Endodermal cell (in vitro differentiated cells): ENCODE results near the gene MOB4. TPM values are rescaled to one million over a fixed set of nuclear protein-coding genes. Genes with fewer than 3 reads are reported as not detected.

ENCODE experiments used
- DNase-seq: peaks from one replicate; pipeline ENCODE4 v3.0.0-alpha.2; 2017
- H3K27ac ChIP-seq: 2 replicates; pipeline ENCODE4 v1.5.1; 2013; ENCODE audit warnings: mild to moderate bottlenecking, low read depth, low read length, moderate library complexity
- H3K27me3 ChIP-seq: 2 replicates; pipeline ENCODE4 v1.6.1; 2013; ENCODE audit warnings: mild to moderate bottlenecking, low read length, moderate library complexity; ENCODE audit not compliant: insufficient read depth, control insufficient read depth, poor library complexity, severe bottlenecking
- H3K36me3 ChIP-seq: 2 replicates; pipeline ENCODE4 v1.7.0; 2013; ENCODE audit warnings: mild to moderate bottlenecking, low read length, moderate library complexity; ENCODE audit not compliant: control insufficient read depth, insufficient read depth
- H3K4me1 ChIP-seq: one replicate; pipeline ENCODE4 v1.7.0; 2013; ENCODE audit warnings: low read length; ENCODE audit not compliant: control insufficient read depth, insufficient read depth
- H3K4me3 ChIP-seq: 2 replicates; pipeline ENCODE4 v1.5.1; 2013; ENCODE audit warnings: mild to moderate bottlenecking, low read length, moderate library complexity
- H3K9ac ChIP-seq: 2 replicates; pipeline ENCODE4 v1.6.1; 2013; ENCODE audit warnings: mild to moderate bottlenecking, low read length, moderate library complexity; ENCODE audit not compliant: poor library complexity, severe bottlenecking; ENCODE audit errors: extremely low read depth
- H3K9me3 ChIP-seq: 2 replicates; pipeline ENCODE4 v1.6.1; 2013; ENCODE audit warnings: mild to moderate bottlenecking, low read length, moderate library complexity; ENCODE audit not compliant: control insufficient read depth
- H3K27ac Mint-ChIP-seq: 2 replicates; pipeline ENCODE4 v1.8.0; 2020; ENCODE audit warnings: mixed read lengths
- H3K27me3 Mint-ChIP-seq: 2 replicates; pipeline ENCODE4 v1.8.0; 2021; ENCODE audit warnings: mild to moderate bottlenecking, mixed read lengths; ENCODE audit not compliant: insufficient read depth
- H3K36me3 Mint-ChIP-seq: 2 replicates; pipeline ENCODE4 v1.8.0; 2020; ENCODE audit warnings: low read depth, mixed read lengths
- H3K4me1 Mint-ChIP-seq: 2 replicates; pipeline ENCODE4 v1.8.0; 2020; ENCODE audit warnings: mixed read lengths
- H3K4me3 Mint-ChIP-seq: 2 replicates; pipeline ENCODE4 v1.8.0; 2020; ENCODE audit warnings: mild to moderate bottlenecking, moderate library complexity, mixed read lengths
- H3K9me3 Mint-ChIP-seq: 2 replicates; pipeline ENCODE4 v1.8.0; 2020; ENCODE audit warnings: mild to moderate bottlenecking, mixed read lengths
- WGBS, 2 experiments: methylation state at CpG; one replicate each; pipeline versions ENCODE4 v1.1.5 to v1.1.7; 2013; ENCODE audit warnings: missing lambda C conversion rate in 2 of 2, mixed read lengths in 1 of 2; ENCODE audit not compliant: insufficient coverage in 1 of 2, insufficient read length in 1 of 2; 5-methylcytosine and 5-hydroxymethylcytosine counted together
- total RNA-seq, 2 donors: library from RNA; stranded (reverse); fragmentation: NEBNext Ultra II Directional in 1 of 2; extraction: Animal tissue kit (Norgen Biotek cat#: 25700) in 1 of 2; gene quantifications; 2 replicates in 1 of 2; 3 replicates in 1 of 2; pipeline ENCODE4 v1.2.1, GENCODE V29; 2021
- TF ChIP-seq, protein P1 (sequence below): fragments of 200-600 bp; sonication (generic); conservative IDR thresholded peaks from 2 replicates; pipeline ENCODE4 v1.5.0; 2021; ENCODE audit warnings: antibody characterized with exemption, mild to moderate bottlenecking

MOB4 gene
- total RNA-seq, 2 donors from 2014 or later = 37.0 to 42.5 TPM

DNA sequence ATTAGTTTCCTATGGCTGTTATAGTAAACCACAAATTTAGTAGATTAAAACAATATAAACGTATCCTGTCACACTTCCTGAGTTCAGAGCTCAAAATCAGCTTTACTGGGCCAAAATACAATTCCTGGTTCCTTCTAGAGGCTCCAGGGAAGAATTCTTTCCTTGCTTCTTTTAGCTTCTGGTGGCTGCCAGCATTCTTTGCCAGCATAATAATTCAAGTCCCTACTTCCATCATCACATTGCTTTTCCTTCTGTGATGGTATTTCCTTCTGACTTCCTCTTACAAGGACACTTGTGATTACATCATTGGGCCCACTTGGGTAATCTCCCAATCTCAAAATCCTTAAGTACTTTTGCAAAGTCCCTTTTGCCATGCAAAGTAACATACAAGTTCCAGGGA lies 40.6 kb downstream of the MOB4 start:
- H3K36me3 ChIP-seq = peaks cover 42% of the 10 kb centered on the region

DNA sequence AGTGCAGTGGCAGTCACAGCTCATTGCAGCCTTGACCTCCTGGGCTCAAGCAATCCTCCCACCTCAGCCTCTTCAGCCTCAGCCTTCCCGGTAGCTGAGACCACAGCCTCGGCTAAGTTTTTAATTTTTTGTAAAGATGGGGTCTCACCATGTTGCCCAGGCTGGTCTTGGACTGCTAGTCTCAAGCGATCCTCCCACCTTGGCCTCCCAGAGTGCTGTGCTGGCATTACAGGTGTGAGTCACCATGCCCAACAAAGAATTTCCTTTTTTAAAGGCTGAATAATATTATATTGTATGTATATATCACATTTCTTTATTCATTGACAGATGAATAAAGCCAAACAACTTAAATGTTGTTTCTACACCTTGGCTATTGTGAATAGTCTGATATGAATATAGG lies 42.5 kb downstream of the MOB4 start:
- Mint-ChIP-seq H3K4me1 (no peaks in the 10 kb centered on the region), H3K27me3 (no peaks in the 10 kb centered on the region), H3K9me3 (peaks cover 10% of the 10 kb centered on the region), H3K36me3 (peaks cover 51% of the 10 kb centered on the region), H3K4me3 (no peak overlapping the region), H3K27ac (no peak overlapping the region)
- Histone ChIP-seq H3K9me3 (no peaks in the 10 kb centered on the region), H3K27me3 (no peaks in the 10 kb centered on the region), H3K4me3 (no peak overlapping the region), H3K36me3 (peaks cover 32% of the 10 kb centered on the region), H3K27ac (no peak overlapping the region), H3K4me1 (no peaks in the 10 kb centered on the region), H3K9ac (no peak overlapping the region)
- WGBS, 2 experiments = 98 to 100% methylated on average over 1 to 3 of the region's 3 CpGs
- no peak for DNase-seq
- TF ChIP-seq, protein P1, sequence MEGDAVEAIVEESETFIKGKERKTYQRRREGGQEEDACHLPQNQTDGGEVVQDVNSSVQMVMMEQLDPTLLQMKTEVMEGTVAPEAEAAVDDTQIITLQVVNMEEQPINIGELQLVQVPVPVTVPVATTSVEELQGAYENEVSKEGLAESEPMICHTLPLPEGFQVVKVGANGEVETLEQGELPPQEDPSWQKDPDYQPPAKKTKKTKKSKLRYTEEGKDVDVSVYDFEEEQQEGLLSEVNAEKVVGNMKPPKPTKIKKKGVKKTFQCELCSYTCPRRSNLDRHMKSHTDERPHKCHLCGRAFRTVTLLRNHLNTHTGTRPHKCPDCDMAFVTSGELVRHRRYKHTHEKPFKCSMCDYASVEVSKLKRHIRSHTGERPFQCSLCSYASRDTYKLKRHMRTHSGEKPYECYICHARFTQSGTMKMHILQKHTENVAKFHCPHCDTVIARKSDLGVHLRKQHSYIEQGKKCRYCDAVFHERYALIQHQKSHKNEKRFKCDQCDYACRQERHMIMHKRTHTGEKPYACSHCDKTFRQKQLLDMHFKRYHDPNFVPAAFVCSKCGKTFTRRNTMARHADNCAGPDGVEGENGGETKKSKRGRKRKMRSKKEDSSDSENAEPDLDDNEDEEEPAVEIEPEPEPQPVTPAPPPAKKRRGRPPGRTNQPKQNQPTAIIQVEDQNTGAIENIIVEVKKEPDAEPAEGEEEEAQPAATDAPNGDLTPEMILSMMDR = no peak

More for the DNA sequence above, 40.6 kb downstream of the MOB4 start:
- no peak overlapping the region for H3K9ac ChIP-seq
- H3K4me3 ChIP-seq = no peak overlapping the region
- no peaks in the 10 kb centered on the region for H3K9me3 ChIP-seq
- H3K27ac ChIP-seq = no peak overlapping the region
- H3K4me1 ChIP-seq = no peaks in the 10 kb centered on the region
- H3K27me3 ChIP-seq = no peaks in the 10 kb centered on the region
- no peaks in the 10 kb centered on the region for H3K4me1 Mint-ChIP-seq
- H3K9me3 Mint-ChIP-seq = no peaks in the 10 kb centered on the region
- H3K36me3 Mint-ChIP-seq = peaks cover 43% of the 10 kb centered on the region
- H3K27ac Mint-ChIP-seq = no peak overlapping the region
- WGBS, 2 experiments = 92 to 97% methylated on average over 1 of the region's 1 CpG
- DNase-seq = no peak
- no peaks in the 10 kb centered on the region for H3K27me3 Mint-ChIP-seq
- TF ChIP-seq, protein P1 = no peak
- no peak overlapping the region for H3K4me3 Mint-ChIP-seq

DNA sequence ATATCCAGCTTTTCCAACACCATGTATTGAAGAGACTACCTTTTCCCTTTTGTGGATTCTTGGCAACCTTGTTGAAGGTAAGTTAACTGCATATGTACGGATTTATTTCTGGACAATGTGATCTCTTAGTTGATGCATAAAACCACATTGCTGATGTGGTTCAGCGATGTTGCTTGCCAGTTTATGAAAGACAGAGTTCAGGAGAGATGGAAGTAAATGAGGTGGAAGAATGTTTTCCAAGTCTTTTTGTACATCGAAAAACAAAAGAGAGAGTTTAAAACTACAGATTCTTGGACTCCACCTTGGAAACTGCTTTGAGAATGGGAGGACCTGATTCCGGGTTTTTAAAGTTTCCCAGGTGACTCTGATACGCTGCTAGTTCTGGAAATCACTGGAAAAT lies 43.8 kb downstream of the MOB4 start:
- Mint-ChIP-seq H3K4me3 (no peak overlapping the region), H3K4me1 (no peaks in the 10 kb centered on the region), H3K27ac (no peak overlapping the region), H3K9me3 (peaks cover 16% of the 10 kb centered on the region), H3K27me3 (no peaks in the 10 kb centered on the region), H3K36me3 (peaks cover 49% of the 10 kb centered on the region)
- TF ChIP-seq, protein P1 = no peak
- 95 to 100% methylated on average over 3 to 5 of the region's 5 CpGs for WGBS, 2 experiments
- Histone ChIP-seq H3K4me1 (no peaks in the 10 kb centered on the region), H3K9ac (no peak overlapping the region), H3K4me3 (no peak overlapping the region), H3K27me3 (no peaks in the 10 kb centered on the region), H3K9me3 (no peaks in the 10 kb centered on the region), H3K27ac (no peak overlapping the region), H3K36me3 (peaks cover 19% of the 10 kb centered on the region)
- no peak for DNase-seq
